ENCODE measurements around the gene CTNNA2.

Gene CTNNA2

DNA sequence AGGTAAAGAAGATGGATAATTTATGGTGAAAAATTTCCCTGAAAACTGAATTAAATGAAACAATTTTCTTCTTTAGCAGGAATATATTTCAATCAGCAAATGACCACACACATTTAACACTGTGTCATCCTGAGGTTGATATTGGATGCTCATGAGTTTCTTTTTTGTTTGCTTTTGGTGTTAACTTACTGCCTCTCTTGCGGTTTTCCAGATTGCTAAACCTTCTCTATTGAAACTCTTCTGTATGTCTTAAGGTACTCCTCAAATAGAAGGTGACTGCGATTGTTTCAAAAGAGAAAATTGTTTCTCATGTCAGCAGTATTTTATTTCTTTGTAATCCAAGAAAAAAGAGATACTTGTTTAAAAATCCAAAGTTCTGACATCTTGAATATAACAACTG is 692.6 kb downstream of the CTNNA2 start:
- DNase-seq (ENCODE audit: low spot score) = no peak

DNA sequence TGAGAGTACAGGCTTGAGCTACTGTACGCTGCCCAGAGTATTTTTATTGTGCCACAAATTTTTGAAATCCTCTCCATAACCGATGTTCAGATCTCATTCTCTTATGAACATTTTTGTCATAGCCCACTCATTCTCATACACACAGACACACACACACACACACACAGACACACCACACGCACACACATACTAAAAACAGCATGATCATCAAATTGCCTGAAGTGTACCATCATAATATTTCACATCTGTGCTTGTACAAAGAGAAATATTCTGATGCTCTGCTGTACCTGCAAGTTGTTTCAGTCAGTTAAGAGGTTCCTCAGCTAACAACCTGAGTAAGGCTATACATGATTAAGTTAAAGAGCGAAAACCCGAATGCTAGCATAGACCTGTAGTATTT is 696.6 kb downstream of the CTNNA2 start:
- no peak for DNase-seq (ENCODE audit: low spot score)

DNA sequence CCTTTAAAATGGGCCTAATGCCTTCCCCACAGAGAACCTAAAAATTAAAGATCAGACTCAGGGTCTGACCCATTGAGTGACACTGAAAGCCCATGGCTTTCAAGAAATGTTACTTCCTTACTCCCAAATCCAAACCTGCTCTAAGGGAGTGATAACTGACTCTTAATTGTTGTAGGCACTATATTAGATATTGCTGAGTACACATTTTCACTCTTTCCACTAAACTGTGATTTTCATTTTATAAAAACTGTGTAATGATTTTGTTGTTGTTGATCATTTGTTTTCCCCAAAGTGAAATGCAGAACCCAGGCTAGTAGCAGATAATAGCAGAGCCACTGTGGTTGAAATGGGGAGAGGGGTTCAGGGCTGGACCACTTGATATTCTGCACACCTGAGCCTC is 704.6 kb downstream of the CTNNA2 start:
- DNase-seq (ENCODE audit: low spot score) = no peak

DNA sequence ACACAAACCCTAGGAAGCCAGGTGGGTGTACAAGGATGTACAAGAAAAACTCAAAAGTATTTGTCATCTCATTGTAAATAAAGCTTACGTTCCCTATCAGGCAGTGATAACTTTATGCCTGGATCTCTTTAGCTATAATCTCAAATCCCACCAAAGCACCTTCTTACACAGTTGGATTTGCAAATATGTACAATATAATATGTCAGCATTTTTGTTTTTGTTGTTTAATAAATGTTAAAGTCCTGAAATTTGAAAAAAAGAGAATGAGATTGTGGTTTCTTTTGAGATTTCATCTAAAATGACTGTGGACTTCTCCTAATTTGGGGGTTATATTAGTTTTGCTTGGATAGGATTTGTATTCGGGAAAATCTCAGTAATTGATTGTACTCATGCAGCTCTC is 709.8 kb downstream of the CTNNA2 start:
- DNase-seq (ENCODE audit: low spot score) = no peak

DNA sequence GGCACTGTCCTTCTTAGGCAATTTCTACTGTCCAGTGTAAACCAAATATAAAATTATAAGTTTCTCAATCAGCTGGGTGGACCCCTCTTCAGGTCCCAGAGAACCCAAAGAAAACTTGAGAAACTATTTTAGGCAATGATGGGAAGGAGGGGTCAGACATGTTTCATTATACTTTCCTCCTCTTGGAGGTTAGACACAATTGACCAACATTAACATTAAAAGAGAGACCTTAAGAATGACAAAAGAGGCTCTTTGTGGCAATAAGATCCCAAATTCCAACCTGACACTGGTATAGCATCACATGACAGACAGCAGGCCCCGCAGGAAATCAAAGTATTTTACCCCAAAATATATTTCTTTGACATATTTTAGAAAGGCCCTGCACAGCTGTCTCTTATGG is 718.6 kb downstream of the CTNNA2 start:
- no peak for DNase-seq (ENCODE audit: low spot score)

DNA sequence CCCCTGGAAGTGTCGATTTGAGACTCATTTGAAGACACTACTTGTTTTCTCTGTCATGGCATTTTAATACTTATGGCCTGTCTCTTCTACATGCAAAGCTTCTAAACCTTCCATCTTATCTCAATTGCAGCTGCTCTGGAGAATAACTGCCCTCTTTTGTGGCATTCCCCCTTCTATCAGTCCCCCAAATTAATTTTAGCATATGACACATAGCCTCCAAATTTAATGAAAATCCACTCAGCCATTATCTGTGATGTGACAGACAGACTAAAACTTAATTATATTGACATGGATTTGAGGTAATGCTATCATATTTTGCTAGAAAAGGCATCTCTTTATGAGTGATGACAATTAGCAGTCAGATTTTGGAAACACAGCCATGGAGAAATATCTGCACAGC is 720.5 kb downstream of the CTNNA2 start:
- no peak for DNase-seq (ENCODE audit: low spot score)

DNA sequence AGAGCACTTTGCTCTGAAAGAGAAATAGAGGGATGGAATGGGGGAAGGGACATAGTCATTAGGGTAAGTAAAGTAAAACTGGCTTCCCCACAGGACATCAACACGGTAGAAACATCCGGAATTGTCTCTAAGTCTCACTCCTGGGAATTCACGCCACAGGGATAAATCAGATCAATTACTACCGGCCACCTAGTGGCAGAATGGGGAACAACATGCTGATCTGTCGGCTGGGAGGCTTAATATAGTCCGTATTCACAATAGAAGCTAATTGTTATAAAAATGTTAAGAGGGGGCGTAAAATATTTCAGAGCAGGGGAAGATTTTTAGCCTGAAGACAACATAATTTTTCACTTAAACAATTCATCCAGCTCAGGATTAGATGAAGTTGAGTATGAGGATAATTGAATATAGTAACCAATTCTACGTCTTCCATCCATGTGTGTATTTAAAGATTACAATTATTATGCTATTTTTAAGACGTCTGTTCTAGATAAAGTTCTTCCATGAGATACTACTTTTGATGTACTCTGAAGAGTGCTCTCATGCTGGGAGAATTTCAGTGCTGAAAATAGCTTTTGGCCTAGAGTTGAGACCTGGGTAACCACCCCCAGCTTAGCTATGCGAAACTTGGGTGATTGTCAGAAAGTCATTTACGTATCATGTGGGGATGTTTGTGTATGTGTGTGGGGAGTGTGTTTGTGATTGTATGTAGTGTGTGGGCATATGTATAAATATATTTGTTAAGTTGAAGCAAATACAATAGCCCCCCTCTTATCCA is 726.0 kb downstream of the CTNNA2 start:
- DNase-seq (ENCODE audit: low spot score) = peak; percentile 39

DNA sequence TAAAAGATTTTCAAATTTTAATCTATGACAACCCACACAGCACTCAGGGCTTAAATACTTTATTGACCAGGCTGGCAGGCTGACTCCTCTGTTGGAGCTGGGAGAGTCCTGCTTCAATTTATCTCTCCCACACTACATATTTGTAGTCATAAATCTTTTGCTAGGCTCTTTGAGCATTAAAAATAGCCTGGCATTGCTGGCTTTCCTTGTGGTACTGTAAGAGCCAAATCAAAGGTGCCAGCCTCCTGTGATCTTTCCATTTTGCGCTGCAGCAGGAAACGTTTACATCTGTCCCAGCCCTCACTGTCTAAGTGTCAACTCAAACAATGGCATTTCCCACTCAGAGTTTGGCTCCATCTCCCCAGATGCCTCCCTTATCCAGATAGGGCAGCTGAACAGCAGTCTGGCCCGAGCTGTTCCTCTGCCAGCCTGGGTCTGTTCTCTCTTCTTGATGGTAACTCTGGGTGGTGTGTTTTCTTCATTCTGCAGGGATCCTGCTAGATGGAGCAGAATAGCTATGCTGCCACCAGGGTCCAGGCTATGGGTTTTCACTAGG is 729.6 kb downstream of the CTNNA2 start:
- no peak for DNase-seq (ENCODE audit: low spot score)

DNA sequence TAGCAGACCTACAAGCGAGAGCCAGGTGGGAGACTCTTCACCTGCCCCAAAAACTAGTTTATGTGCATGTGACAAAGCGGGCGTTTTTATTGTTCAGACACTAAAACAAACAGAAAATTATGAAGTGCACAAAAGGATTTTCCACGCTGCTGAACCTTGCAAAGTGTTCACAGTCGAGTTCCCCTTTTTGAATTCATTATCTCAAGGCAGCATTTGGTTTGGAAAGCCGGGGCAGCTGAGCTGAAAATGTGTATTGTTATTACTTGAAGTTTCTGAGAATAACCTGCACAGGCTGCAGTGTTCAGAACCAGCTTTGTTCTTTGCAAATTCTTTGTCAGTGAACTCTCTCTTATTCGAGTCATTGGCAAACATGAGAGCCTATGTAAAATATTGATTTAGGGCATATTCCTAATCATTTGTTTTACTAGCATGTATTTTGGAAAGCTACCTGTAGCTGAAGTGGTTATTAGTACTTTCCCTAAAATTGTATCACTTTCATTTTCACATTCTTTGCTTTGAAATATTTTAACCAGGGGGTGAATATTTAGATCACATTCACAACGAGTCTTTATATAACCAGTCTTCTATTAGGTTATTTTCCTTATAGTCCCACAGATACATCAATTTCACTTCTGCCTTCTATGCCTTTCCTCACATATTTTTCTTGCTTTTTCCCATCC is 732.2 kb downstream of the CTNNA2 start:
- DNase-seq (ENCODE audit: low spot score) = no peak

DNA sequence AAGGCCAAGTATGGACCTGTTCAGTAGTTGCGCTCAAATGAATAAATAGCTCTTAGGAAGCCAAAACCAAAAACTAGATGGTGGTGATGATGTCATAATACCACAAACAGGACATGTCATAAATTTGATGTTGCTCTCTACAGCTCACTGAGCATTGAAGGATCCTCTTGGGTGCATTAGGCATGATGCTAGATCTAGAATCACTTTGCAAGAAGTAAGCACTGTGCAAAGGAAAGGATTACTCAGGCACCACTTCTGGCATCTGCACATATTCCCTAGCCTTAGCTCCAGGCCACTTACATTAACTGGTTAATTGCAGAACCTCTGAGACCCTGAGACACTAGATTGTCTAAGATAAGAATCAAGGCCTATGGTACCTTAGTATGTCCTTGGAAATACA is 733.7 kb downstream of the CTNNA2 start:
- no peak for DNase-seq (ENCODE audit: low spot score)

DNA sequence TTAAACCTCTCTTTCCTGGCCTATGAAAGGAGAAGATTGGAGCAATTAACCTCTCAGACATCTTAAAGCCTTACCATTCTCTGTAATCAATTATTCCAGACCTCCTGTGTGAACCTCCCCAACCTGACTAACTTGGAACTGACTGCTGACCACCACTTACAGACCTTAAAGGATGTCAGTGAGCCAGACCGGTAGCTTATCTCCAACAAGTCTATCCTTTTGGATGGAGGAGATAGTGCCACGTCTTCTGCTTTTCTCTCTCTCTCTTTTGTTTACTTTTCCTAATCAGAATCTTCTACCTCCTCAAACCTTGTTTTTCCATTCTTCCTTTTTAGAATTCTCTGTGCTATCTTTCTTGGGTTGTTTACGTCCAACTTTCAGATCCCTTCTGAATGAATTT is 734.5 kb downstream of the CTNNA2 start:
- no peak for DNase-seq (ENCODE audit: low spot score)

DNA sequence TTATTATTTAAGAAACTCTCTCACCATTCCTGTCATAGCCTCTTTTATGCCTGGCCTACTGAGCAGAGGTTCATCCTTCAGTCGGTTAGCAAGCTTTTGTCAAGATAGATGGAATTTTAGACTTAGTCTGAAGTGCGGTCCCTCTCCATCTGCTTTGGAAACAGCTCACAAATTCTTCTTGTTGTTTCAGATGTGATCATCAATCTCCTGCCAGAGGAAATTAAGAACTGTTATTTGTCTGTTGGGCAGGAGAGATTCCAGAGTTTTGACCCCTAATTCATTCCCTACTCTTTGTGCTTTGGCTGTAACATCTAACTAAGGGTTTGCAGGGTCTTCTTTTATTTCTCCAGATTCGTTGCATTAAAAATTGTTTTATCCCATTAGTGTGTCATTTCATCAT is 735.3 kb downstream of the CTNNA2 start:
- DNase-seq (ENCODE audit: low spot score) = no peak

DNA sequence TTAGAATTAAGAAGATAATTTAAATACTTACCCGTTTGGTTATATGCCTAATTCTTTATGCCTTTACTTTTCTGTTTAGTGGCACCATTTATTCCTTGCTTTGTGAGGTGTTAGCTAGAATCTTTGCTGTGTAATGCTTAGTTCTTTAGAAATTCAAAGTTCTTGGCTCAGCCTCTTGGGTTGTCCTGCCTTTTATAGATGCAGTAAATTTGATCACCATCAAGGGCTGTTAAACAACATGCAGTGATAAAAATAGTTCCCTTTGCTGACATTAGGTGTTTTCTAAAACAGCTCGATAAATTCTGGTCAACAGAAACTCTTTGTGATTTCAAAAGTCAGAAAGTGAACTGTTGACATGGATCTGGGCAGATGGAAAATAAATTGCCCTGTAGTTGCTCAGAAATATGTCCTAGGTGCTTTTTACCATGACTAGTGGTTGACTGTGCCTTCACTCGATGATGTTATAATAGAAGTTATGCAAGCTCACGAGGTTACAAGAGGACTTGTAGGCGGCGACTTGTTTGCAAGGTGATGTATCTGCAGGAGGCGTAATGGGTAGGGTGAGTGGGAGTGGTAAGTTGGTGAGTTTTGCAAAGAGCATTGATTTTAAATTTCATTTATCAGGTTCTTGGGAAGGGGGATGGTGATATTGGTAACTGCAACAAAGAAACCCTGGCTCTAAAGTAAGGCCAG is 739.6 kb downstream of the CTNNA2 start:
- no peak for DNase-seq (ENCODE audit: low spot score)

DNA sequence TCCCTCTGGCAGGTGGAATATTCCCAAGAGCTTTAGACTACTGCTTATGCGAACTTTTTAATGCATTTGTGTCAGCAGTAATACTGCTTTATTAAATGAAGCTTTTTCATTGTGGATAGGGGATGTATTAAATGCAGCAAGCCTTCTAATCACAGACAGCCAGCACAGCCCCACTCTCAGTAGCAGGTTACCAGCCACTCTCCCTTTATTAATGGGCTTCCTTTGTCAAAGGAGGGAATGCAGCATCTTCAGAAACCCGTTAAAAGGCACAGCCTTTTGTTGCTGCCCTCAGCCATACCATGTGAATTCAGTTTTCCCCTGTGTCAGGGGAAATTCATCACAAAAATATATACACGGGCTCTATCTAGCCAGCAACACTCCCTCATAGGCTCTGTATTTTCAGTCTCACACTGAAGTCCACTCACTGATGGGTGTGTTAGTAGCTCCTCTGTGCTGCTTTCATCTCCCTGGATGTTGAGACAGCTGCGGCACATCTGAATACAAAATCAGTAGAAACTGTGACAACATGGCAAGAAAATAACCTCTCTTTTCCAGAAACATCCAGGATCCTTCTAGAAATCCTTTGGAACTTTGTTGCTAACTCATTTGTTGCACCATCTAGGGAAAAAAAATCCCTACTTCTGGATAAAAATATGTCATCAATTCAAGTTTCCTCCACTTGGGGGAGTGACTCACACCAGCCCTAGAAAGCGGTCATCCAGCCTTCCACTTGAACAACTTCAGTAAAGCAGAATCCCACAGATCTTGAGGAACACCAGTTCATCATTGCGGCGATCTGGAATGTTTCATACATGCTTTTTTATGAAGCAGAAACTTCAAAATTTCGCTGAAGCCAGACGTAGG is 743.3 kb downstream of the CTNNA2 start:
- no peak for DNase-seq (ENCODE audit: low spot score)

DNA sequence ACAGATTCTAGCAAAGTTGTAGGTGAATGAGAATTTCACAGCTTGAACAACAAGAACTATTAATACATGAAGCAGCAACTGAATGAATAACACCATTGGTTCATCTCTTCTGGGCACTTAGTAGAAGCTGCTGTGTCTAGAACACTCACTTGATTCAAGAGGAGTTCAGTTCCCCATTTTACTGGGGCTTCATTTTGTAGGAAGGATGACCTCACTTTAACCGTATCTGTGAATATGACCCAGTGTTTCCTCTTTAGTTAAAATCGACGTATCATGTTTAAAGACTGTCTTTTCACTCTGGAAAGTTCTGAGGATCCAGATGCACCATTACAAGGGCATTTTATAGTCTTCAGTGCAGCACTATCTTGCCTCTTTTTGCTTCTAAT is 743.9 kb downstream of the CTNNA2 start:
- no peak for DNase-seq (ENCODE audit: low spot score)

DNA sequence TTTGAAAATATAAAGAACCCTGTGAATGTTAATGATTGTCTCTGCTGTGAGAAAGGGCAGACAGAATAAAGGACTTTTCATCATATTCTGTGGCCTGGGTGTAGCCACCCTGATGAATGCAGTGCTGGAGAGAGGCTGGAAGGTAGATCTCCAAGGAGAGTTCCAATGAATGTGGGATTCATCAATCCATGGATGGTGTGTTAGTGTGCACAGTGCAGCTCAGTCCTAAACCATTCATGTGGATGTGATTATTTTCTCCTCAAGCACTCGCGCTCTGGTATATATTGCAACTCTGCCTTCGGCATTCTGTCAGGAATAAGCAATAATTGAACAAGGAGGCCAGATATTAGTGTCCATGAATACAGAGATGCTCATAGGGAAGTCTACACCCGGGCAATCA is 744.6 kb downstream of the CTNNA2 start:
- no peak for DNase-seq (ENCODE audit: low spot score)

DNA sequence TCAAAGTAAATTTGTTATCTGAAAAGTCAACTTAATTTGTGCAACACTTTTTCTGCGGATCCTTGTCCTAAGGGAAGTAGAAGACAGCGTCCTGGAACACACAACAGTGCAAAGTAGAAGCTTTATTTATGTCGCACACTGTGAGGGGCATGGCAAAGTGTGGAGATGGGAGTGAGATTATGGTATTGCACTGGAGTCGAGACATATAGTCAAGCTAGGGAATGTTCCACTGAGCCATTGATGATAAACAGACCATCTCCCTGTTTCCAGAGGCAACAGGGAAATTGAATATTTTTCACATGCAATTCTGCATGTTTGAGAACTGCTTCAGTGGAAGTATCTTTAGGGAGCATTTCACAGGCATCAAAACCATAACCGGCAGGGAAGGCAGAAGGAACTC is 745.5 kb downstream of the CTNNA2 start:
- DNase-seq (ENCODE audit: low spot score) = no peak

DNA sequence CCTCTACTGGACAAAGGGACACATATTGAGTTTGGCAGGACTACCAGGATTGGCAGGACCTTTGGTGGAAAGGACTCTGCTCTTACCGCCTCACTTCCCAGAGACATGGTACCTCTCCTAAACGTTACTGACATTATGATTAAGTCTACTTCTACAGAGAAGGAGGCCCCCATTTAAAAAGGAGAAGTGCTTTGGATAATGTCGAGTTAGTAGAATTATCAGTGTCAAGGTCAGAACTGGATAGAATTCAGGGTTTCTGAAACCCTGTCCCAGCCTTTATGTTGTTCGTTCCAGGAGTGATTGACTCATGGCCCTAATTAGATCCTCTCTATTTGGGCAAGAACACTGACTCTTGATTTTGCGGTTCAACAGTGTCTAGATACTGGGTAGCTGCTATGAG is 745.9 kb downstream of the CTNNA2 start:
- DNase-seq (ENCODE audit: low spot score) = no peak

DNA sequence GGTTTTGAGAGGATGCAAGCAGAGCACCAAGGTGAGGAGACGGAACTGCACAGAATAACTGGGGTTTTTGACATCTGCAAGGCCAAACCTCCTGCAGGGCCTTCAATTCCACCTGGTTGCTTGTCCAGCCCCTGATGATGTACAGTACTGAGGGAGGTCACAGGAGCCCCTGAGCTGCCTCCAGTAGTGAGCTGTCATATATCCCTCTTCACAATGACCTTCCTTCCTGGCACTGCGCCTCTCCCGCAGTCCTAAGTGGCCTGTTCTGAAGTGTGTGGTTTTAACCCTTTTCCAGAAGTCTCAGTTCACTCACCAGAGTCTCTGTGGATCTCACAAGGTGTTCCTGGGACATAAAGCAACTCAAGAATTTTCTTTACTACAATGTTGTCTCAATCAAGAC is 746.4 kb downstream of the CTNNA2 start:
- no peak for DNase-seq (ENCODE audit: low spot score)

DNA sequence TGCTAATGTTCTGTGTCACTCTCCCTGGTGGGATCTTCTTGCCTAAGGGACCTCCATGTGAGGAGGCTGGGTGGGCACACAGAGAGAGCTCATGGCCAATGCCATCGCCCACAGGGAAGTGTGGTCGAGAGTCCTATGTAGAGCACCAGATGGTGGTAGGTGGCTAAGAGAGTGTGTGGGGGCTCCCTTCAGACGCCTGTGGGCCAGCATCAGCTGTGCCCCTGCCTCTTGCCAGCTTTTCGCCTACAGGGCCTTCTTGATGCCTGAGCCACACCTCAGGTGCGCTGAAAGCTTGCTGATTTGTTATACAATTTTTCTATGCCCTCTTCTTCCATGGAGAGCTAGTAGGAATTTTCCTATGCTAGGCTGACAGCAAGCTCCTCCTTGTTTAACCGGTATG is 753.4 kb downstream of the CTNNA2 start:
- DNase-seq (ENCODE audit: low spot score) = no peak

DNA sequence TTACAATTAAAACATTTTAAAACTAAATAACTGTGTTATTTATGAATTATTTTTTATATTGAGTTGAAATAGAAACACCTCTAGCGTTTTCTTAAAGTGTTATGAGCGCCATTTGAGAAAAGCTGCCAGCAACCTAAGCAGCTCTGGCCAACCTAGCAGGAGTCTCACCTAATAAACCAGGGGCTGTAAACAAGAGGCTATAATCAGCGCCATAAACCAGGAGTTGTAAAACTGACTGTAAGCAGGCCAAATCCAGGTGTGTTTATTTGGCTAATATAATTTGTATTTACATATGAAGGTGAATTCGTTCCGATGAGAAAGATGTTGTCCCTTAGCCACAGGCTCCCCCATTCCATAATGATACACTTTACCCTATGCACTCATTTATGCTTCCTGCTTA is 757.0 kb downstream of the CTNNA2 start:
- no peak for DNase-seq (ENCODE audit: low spot score)

DNA sequence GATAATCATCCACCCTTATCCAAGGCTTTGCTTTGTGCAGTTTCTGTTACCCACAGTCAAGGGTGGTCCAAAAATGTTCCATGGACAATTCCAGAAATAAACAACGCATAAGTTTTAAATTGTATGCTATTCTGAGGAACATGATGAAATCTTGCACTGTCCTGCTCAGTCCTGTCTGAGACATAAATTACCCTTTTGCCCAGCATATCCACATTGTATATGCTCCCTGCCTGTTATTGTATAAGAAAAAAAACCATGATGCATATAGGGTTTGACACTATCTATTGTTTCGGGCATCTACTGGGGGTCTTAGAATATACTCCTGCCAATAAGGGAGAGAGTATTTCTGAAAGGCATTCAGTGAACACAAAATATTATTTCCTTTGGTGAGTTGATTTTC is 767.7 kb downstream of the CTNNA2 start:
- DNase-seq (ENCODE audit: low spot score) = no peak
